Right lobe of liver (tissue), 6 donors: Measurements from ENCODE around the gene TNFRSF25. TPM values are rescaled to one million over a fixed set of nuclear protein-coding genes. Genes with fewer than 3 reads are reported as not detected.
A peak's percentile ranks its signal among the peaks of the same experiment; 100 is the strongest.

ENCODE experiments used
- ATAC-seq, 4 donors: fragments of 200-7000 bp; cut with Tn5 transposase; one replicate each; pipeline ENCODE4 v1.9.1; 2020; ENCODE audit warnings: mild to moderate bottlenecking in 4 of 4, moderate library complexity in 4 of 4
- DNase-seq, 3 donors: peaks; one replicate each; pipeline ENCODE4 v3.0.0-alpha.2; 2020
- H3K27ac ChIP-seq, 3 donors: fragments of 200-600 bp; one replicate each; pipeline ENCODE4 v1.8.0; 2022
- H3K27me3 ChIP-seq, 2 donors: fragments of 200-600 bp; one replicate each; pipeline ENCODE4 v1.8.0; 2022
- H3K36me3 ChIP-seq, 4 donors: fragments of 200-600 bp; sonication (generic) in 1 of 4; one replicate each; pipeline versions ENCODE4 v1.5.1 to v1.8.0; 2017 to 2022; ENCODE audit warnings: control low read depth in 1 of 4
- H3K4me1 ChIP-seq, 4 donors: fragments of 200-600 bp; sonication (generic) in 1 of 4; one replicate each; pipeline versions ENCODE4 v1.5.1 to v1.8.0; 2017 to 2022; ENCODE audit warnings: control low read depth in 1 of 4
- H3K4me3 ChIP-seq, 3 donors: fragments of 200-600 bp; one replicate each; pipeline ENCODE4 v1.8.0; 2022
- H3K9me3 ChIP-seq, 4 donors: fragments of 200-600 bp; sonication (generic) in 1 of 4; one replicate each; pipeline versions ENCODE4 v1.5.1 to v1.8.0; 2017 to 2022; ENCODE audit warnings: control low read depth in 1 of 4
- CTCF ChIP-seq, 4 donors: fragments of 200-600 bp in 3 of 4; fragments of 450-650 bp in 1 of 4; IDR thresholded peaks; one replicate each; pipeline versions ENCODE4 v1.5.1 to v1.8.0; 2016 to 2022; ENCODE audit warnings: antibody characterized with exemption in 4 of 4, mild to moderate bottlenecking in 2 of 4
- POLR2A ChIP-seq: fragments of 450-650 bp; IDR thresholded peaks from one replicate; pipeline ENCODE4 v1.6.1; 2017; ENCODE audit warnings: antibody characterized with exemption, mild to moderate bottlenecking
- WGBS: methylation state at CpG from one replicate; pipeline ENCODE4 v1.1.6; 2018; ENCODE audit warnings: low coverage, low lambda C conversion rate; ENCODE audit not compliant: insufficient coverage; ENCODE audit errors: missing lambda C conversion rate; 5-methylcytosine and 5-hydroxymethylcytosine counted together
- intact Hi-C, 2 donors: fragments of 100-400 bp; cut with DNase I; formaldehyde crosslinking; loops; one replicate each; pipeline versions ENCODE4 v1.11.2 to v1.14.1; 2022
- total RNA-seq, 6 experiments: library from RNA; depleted of rRNA in 2 of 6; stranded (reverse); fragments of >200 nt in 2 of 6; fragmentation: NEBNext Ultra II Directional in 3 of 6; extraction: Animal tissue kit (Norgen Biotek cat#: 25700) in 3 of 6; gene quantifications; one replicate each; pipeline versions ENCODE4 v1.1.0 to v1.2.4, GENCODE V29; 2016 to 2023
- donor health status: DM: no; HTN: yes; CAD: no.
- donor health status: DM: no; HTN: no; CAD: no.
- donor health status: DM: no; HTN: no; CAD: no.
- donor health status: DM: no; HTN: yes; CAD: no.
- donor health status: DM: no; HTN: yes; CAD: no.

The TNFRSF25 gene
- total RNA-seq, 6 experiments from 2014 or later = 1.1 to 3.2 (median 2.1) TPM

GRCh38 chr1:6447818-6448748, 17.9 kb downstream of the TNFRSF25 start:
- intact Hi-C loops = no loop called here
- peak overlapping the region; percentile 27 to 59 (median 58) for H3K4me3 ChIP-seq
- H3K36me3 ChIP-seq = no peaks in the 10 kb centered on the region
- ATAC-seq (peak; percentile 31 to 50 (median 41)), DNase-seq (peak; percentile 73 to 89 (median 80))
- H3K9me3 ChIP-seq = no peaks in the 10 kb centered on the region
- H3K27ac ChIP-seq = peak overlapping the region; percentile 26 to 80 (median 70)
- 0% methylated on average over 9 of the region's 68 CpGs for WGBS
- no peaks in the 10 kb centered on the region for H3K27me3 ChIP-seq
- peaks cover 0 to 49% (median 14%) of the 10 kb centered on the region in 4 donors for H3K4me1 ChIP-seq
- TF ChIP-seq CTCF (IDR thresholded peaks at IDR 0.05) = peak in 3 of 4 donors; percentile 31 to 38 (median 32)
- peak; percentile 21 for TF ChIP-seq POLR2A

GRCh38 chr1:6447016-6447817, 18.8 kb downstream of the TNFRSF25 start:
- ATAC-seq (no peak), DNase-seq (peak in 1 of 3 donors; percentile 69)
- TF ChIP-seq CTCF (IDR thresholded peaks at IDR 0.05) = no peak
- TF ChIP-seq POLR2A = no peak
- peak overlapping the region; percentile 27 to 59 (median 58) for H3K4me3 ChIP-seq
- H3K4me1 ChIP-seq = peaks cover 0 to 43% (median 12%) of the 10 kb centered on the region in 4 donors
- peak overlapping the region; percentile 26 to 80 (median 70) for H3K27ac ChIP-seq
- WGBS = 1% methylated on average over 18 of the region's 67 CpGs
- H3K27me3 ChIP-seq = no peaks in the 10 kb centered on the region
- intact Hi-C loops = no loop called here
- no peaks in the 10 kb centered on the region for H3K9me3 ChIP-seq
- H3K36me3 ChIP-seq = no peaks in the 10 kb centered on the region

- peak overlapping the region; percentile 26 to 80 (median 70) for H3K27ac ChIP-seq
- 48% methylated on average over 2 of the region's 4 CpGs for WGBS
- H3K4me3 ChIP-seq = peak overlapping the region in 2 of 3 donors; percentile 58 to 59
Observed at GRCh38 chr1:6446665-6447015, 19.3 kb downstream of the TNFRSF25 start.

More at GRCh38 chr1:6446665-6447015, 19.3 kb downstream of the TNFRSF25 start:
- no peaks in the 10 kb centered on the region for H3K36me3 ChIP-seq
- peak in 1 of 4 donors; percentile 0 for ATAC-seq
- no peaks in the 10 kb centered on the region for H3K27me3 ChIP-seq
- TF ChIP-seq POLR2A (no peak), CTCF (IDR thresholded peaks at IDR 0.05) (no peak)
- no peaks in the 10 kb centered on the region for H3K9me3 ChIP-seq
- DNase-seq = peak in 1 of 3 donors; percentile 55
- intact Hi-C loops = no loop called here
- H3K4me1 ChIP-seq = peaks cover 0 to 38% (median 11%) of the 10 kb centered on the region in 4 donors
